ENCODE measurements around the gene FPGS. TPM values are rescaled to one million over a fixed set of nuclear protein-coding genes. Genes with fewer than 3 reads are reported as not detected.

Gene FPGS
- total RNA-seq, 2 donors from 2014 or later = 58.4 to 80.4 TPM

DNA sequence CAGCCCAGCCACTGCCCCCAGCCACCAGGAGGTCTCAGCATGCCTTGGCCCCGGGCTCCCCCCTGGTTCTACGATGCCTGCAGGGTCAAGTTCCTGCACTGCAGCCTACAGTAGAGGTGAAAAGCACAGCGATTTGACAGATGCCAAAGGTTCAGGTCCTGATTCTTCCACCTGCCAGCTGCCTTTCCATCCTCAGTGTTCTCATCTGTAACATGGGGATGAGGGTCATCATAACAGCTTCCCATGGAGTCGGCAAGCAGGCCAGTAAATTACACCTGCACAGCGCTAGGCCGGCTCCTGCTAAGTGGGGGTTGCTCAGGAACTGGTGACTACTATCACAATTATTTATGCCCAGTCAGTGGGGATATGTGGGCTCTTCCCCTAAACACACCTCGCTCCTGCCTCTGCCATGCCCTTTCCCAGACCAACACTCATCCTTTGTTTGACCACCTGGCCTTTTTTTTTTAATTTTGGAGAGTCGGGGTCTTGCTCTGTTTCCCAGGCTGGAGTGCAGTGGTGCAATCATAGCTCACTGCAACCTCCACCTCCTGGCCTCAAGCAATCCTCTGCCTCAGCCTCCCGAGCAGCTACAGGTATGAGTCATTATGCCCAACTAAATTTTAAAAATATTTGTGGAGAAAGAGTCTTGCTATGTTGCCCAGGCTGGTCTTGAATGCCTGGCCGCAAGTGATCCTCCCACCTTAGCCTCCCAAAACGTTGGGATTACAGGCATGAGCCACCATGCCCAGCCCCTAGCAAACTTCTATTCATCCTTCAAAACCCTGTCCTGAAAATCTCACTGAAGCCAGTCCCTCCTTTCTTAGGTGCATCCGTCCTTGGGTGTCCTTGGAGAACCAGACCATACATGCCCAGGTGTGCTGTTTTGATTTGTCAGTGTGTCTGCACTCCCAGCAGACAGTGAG is 45.4 kb downstream of the FPGS start:
- 81 to 83% methylated on average over 11 to 12 of the region's 12 CpGs for WGBS, 2 donors
- no peak overlapping the region for H3K4me3 ChIP-seq
- DNase-seq = no peak

DNA sequence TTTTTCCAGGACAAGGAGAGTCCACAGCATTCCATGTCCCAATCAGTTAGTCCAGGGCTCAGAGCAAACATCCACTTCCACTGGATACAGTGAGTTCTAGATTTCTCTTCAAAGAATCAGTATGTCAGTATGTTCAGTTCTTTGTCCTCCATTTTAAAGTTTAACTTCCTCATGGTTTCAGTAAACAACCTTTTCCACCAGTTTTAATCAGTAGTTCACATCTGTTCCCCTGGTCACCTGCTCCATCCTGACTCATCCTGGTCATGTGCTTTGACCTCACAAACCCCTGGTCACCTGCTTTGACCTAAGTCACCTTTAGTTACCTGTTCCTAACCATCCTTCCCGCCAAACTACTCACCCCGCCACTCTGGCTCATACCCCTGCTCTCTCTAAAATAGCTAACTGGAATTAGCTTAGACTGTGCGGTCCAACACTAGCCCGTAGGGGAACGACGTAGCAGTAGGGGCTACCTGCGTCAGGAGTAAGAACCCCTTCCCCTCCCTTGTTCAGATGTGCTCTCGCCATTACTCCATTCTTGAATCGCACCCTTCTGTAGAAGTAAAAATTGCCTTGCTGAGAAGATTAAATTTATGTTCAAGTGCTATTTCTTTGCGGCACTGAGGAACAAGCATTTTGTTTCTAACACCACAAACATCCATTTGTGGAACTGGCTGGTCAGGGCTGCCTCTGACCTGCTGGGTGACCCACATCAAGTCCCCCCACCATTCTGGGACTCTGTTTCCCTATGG is 46.2 kb downstream of the FPGS start:
- ATAC-seq (no peak), DNase-seq (no peak)
- Histone ChIP-seq H3K4me1 (peaks cover 12% of the 10 kb centered on the region), H3K27me3 (no peaks in the 10 kb centered on the region), H3K27ac (no peak overlapping the region), H3K4me3 (no peak overlapping the region), H3K36me3 (replicated peaks in 1 of 2; ENCODE audit: insufficient read depth in 1 of 2, low read depth in 2 of 2) (no peaks in the 10 kb centered on the region), H3K9me3 (peaks cover 0 to 7% (median 0%) of the 10 kb centered on the region in 3 donors)
- TF ChIP-seq, protein P1, sequence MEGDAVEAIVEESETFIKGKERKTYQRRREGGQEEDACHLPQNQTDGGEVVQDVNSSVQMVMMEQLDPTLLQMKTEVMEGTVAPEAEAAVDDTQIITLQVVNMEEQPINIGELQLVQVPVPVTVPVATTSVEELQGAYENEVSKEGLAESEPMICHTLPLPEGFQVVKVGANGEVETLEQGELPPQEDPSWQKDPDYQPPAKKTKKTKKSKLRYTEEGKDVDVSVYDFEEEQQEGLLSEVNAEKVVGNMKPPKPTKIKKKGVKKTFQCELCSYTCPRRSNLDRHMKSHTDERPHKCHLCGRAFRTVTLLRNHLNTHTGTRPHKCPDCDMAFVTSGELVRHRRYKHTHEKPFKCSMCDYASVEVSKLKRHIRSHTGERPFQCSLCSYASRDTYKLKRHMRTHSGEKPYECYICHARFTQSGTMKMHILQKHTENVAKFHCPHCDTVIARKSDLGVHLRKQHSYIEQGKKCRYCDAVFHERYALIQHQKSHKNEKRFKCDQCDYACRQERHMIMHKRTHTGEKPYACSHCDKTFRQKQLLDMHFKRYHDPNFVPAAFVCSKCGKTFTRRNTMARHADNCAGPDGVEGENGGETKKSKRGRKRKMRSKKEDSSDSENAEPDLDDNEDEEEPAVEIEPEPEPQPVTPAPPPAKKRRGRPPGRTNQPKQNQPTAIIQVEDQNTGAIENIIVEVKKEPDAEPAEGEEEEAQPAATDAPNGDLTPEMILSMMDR (IDR thresholded peaks at IDR 0.05) = no peak
- TF ChIP-seq POLR2A (IDR thresholded peaks at IDR 0.05) = no peak
- intact Hi-C loops (cut with DNase I) = no loop called here
- 84 to 95% methylated on average over 10 of the region's 10 CpGs for WGBS, 2 donors

More for the DNA sequence above, 45.4 kb downstream of the FPGS start:
- Histone ChIP-seq H3K36me3 (replicated peaks in 1 of 2; ENCODE audit: insufficient read depth in 1 of 2, low read depth in 2 of 2) (no peaks in the 10 kb centered on the region), H3K9me3 (peaks cover 0 to 7% (median 0%) of the 10 kb centered on the region in 3 donors), H3K4me1 (peaks cover 12% of the 10 kb centered on the region), H3K27ac (peak overlapping the region in 2 of 4 donors; percentile 53 to 65), H3K27me3 (no peaks in the 10 kb centered on the region)
- intact Hi-C loops (cut with DNase I) = no loop called here
- TF ChIP-seq POLR2A (IDR thresholded peaks at IDR 0.05) = no peak
- TF ChIP-seq, protein P1 (IDR thresholded peaks at IDR 0.05) = no peak
- ATAC-seq = no peak

DNA sequence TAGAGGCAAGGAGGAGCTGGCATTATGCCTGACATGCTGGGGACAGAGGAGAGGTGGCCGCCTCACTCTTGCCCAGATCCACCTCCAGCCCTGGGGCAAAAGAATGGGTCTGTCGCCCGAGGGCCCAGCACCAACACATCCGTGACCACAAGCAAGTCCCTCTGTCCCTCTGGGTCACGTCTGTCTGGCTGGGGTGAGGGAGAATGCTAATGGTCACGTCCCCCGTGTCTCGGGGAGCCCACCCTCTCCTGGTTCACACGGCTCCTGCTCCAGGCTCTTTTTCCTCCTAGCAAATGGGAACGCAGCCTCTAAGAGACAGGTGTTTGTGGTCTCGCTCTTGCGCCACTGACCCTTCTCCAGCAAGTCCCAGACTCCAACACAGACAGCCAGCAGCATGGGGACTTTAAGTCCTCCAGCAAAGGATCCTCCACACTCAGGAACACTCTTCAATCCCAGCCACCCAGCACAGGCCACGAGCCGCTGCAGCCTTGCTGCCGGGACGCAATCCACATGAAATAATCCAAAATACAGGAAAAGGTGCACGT is 47.7 kb downstream of the FPGS start:
- Histone ChIP-seq H3K36me3 (replicated peaks in 1 of 2; ENCODE audit: insufficient read depth in 1 of 2, low read depth in 2 of 2) (no peaks in the 10 kb centered on the region), H3K27ac (peak overlapping the region in 1 of 4 donors; percentile 12), H3K4me3 (no peak overlapping the region), H3K4me1 (peaks cover 12% of the 10 kb centered on the region), H3K27me3 (no peaks in the 10 kb centered on the region), H3K9me3 (peaks cover 0 to 7% (median 0%) of the 10 kb centered on the region in 3 donors)
- DNase-seq (no peak), ATAC-seq (no peak)
- intact Hi-C loops (cut with DNase I) = no loop called here
- WGBS, 2 donors = 81 to 87% methylated on average over 16 to 17 of the region's 17 CpGs
- TF ChIP-seq, protein P1 (IDR thresholded peaks at IDR 0.05) = no peak
- no peak for TF ChIP-seq POLR2A (IDR thresholded peaks at IDR 0.05)

DNA sequence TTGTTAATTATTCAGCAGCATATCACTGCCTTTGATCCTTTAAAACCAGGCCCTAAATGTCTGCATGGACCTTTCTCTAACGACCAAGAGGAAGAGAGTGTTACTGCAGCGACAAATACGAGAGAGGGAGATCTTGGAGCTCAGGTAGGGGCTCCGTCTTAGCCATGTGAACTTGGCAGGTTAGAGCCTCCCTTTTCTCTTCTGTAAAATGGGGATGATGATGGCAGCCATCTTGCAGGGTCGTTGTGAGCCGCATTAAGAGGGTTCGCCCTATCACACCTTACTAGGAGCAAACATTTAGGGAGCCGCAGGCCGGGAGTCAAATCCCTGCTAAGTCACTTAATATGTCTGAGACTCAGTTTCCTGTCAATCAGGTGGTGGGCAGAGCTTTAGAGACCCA is 50.1 kb downstream of the FPGS start:
- TF ChIP-seq POLR2A (IDR thresholded peaks at IDR 0.05) = no peak
- TF ChIP-seq, protein P1 (IDR thresholded peaks at IDR 0.05) = no peak
- H3K9me3 ChIP-seq = peaks cover 0 to 7% (median 0%) of the 10 kb centered on the region in 3 donors
- no peak for DNase-seq
- ATAC-seq = no peak
- 69 to 84% methylated on average over 9 of the region's 9 CpGs for WGBS, 2 donors
- peaks cover 3% of the 10 kb centered on the region for H3K4me1 ChIP-seq
- intact Hi-C loops (cut with DNase I) = no loop called here
- no peaks in the 10 kb centered on the region for H3K27me3 ChIP-seq
- no peaks in the 10 kb centered on the region for H3K36me3 ChIP-seq (replicated peaks in 1 of 2; ENCODE audit: insufficient read depth in 1 of 2, low read depth in 2 of 2)
- peak overlapping the region in 3 of 4 donors; percentile 30 to 79 (median 72) for H3K27ac ChIP-seq
- H3K4me3 ChIP-seq = no peak overlapping the region

All from body of pancreas (tissue), 4 donors.